GM12865 (cell line): Measurements from ENCODE around the gene KCNK13.
A peak's percentile ranks its signal among the peaks of the same experiment; 100 is the strongest.

Source experiments
- DNase-seq: peaks from one replicate; pipeline ENCODE4 v3.0.0; 2010; ENCODE audit warnings: low read depth
- H3K4me3 ChIP-seq: 2 replicates; pipeline ENCODE4 v1.5.1; 2011; ENCODE audit warnings: mild to moderate bottlenecking, low read depth, low read length, control low read depth
- CTCF ChIP-seq: IDR thresholded peaks from 2 replicates; pipeline ENCODE4 v1.5.1; 2011; ENCODE audit warnings: low read length, control low read depth, low read depth, inconsistent platforms; ENCODE audit not compliant: insufficient read depth; ENCODE audit errors: missing control alignments

The KCNK13 gene

GRCh38 chr14:90105756-90106155 lies 44.0 kb downstream of the KCNK13 start:
- TF ChIP-seq CTCF: no peak
- H3K4me3 ChIP-seq: no peak overlapping the region
- no peak for DNase-seq

- TF ChIP-seq CTCF: no peak
- no peak overlapping the region for H3K4me3 ChIP-seq
- DNase-seq: no peak
Observed at GRCh38 chr14:90107789-90108188, 46.0 kb downstream of the KCNK13 start.

GRCh38 chr14:90109858-90110257 lies 48.1 kb downstream of the KCNK13 start:
- TF ChIP-seq CTCF: peak; percentile 8
- no peak overlapping the region for H3K4me3 ChIP-seq
- no peak for DNase-seq

- H3K4me3 ChIP-seq: no peak overlapping the region
- no peak for DNase-seq
- TF ChIP-seq CTCF: no peak
Observed at GRCh38 chr14:90111895-90112534, 50.2 kb downstream of the KCNK13 start.

GRCh38 chr14:90114554-90114953 lies 52.8 kb downstream of the KCNK13 start:
- no peak overlapping the region for H3K4me3 ChIP-seq
- no peak for DNase-seq
- no peak for TF ChIP-seq CTCF

GRCh38 chr14:90115780-90116179 lies 54.0 kb downstream of the KCNK13 start:
- no peak for DNase-seq
- H3K4me3 ChIP-seq: no peak overlapping the region
- no peak for TF ChIP-seq CTCF

- no peak for TF ChIP-seq CTCF
- no peak for DNase-seq
- H3K4me3 ChIP-seq: no peak overlapping the region
Observed at GRCh38 chr14:90116444-90116843, 54.6 kb downstream of the KCNK13 start.
